Body of pancreas (tissue), 4 donors: ENCODE results near the gene ALCAM. TPM values are rescaled to one million over a fixed set of nuclear protein-coding genes. Genes with fewer than 3 reads are reported as not detected.
"Not testable (repeated sequence)": the region's sequence is repeated elsewhere in the genome, so short reads cannot be mapped to it uniquely, and the experiment has no call there.

Experiments
- ATAC-seq: fragments of 150-250 bp; one replicate; pipeline ENCODE4 v1.9.1; 2016
- DNase-seq, 4 donors: peaks; one replicate each; pipeline ENCODE4 v3.0.0-alpha.2; 2019
- H3K27ac ChIP-seq, 4 donors: fragments of 200-600 bp; sonication (generic); 1 replicate in 3 of 4; 2 replicates in 1 of 4; pipeline versions ENCODE4 v1.5.1 to v1.6.1; 2016 to 2019; ENCODE audit warnings: mild to moderate bottlenecking in 1 of 4, mixed read lengths in 1 of 4, moderate library complexity in 1 of 4
- H3K27me3 ChIP-seq, 2 donors: fragments of 200-600 bp; sonication (generic); one replicate each; pipeline ENCODE4 v1.6.0; 2016; ENCODE audit warnings: mild to moderate bottlenecking in 1 of 2
- H3K36me3 ChIP-seq, 2 donors: fragments of 200-600 bp; sonication (generic); replicated peaks in 1 of 2; 2 replicates each; pipeline ENCODE4 v1.5.1; 2016; ENCODE audit warnings: low read depth in 2 of 2; ENCODE audit not compliant: insufficient read depth in 1 of 2
- H3K4me1 ChIP-seq: fragments of 200-600 bp; sonication (generic); one replicate; pipeline ENCODE4 v1.6.0; 2016
- H3K4me3 ChIP-seq, 2 donors: fragments of 200-600 bp; sonication (generic); 1 replicate in 1 of 2; 2 replicates in 1 of 2; pipeline ENCODE4 v1.5.1; 2016 to 2019
- H3K9me3 ChIP-seq, 3 donors: fragments of 200-600 bp; sonication (generic); 1 replicate in 2 of 3; 2 replicates in 1 of 3; pipeline ENCODE4 v1.5.1; 2016
- POLR2A ChIP-seq, 3 donors: fragments of 450-650 bp; IDR thresholded peaks; one replicate each; pipeline ENCODE4 v1.6.1; 2016; ENCODE audit warnings: antibody characterized with exemption in 3 of 3, mild to moderate bottlenecking in 2 of 3
- WGBS, 2 donors: methylation state at CpG; one replicate each; pipeline ENCODE4 v1.1.5; 2017; 5-methylcytosine and 5-hydroxymethylcytosine counted together
- intact Hi-C: fragments of 100-400 bp; cut with DNase I; formaldehyde crosslinking; loops from one replicate; pipeline ENCODE4 v1.15.1; 2023
- total RNA-seq, 2 donors: library from RNA; depleted of rRNA; stranded (reverse); fragments of >200 nt; gene quantifications; one replicate each; pipeline ENCODE4 v1.1.0, GENCODE V29; 2016
- TF ChIP-seq, protein P1 (sequence below), 7 experiments: fragments of 450-650 bp in 4 of 7; fragments of 200-600 bp in 3 of 7; sonication (generic) in 3 of 7; IDR thresholded peaks; one replicate each; pipeline ENCODE4 v1.5.1; 2016 to 2019; ENCODE audit warnings: antibody characterized with exemption in 7 of 7

The ALCAM gene
- total RNA-seq, 2 donors from 2014 or later = 34.8 to 35.3 TPM

DNA sequence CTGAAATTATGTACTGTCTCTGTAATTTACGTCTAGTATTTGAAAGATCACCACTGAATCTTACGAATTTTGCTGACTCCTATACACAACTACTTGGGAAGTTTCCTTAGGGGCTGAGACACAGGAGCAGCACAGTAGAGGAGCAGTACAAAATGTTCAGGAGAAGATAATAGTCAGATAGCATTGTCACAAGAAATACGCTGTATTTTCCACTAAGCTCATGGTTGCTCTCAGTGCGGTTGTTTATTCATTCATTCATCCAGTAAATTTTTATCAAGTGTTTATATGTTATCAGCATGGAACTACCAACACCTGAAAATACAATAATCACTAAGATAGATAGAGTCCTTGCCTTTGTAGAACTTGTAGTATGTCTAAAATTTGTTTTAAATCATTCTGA lies 34.5 kb downstream of the ALCAM start:
- WGBS, 2 donors = 36 to 39% methylated on average over 4 of the region's 4 CpGs
- Histone ChIP-seq H3K27ac (peak overlapping the region in 3 of 4 donors; percentile 9 to 26 (median 25)), H3K4me1 (peaks cover 24% of the 10 kb centered on the region), H3K36me3 (no peaks in the 10 kb centered on the region), H3K9me3 (no peaks in the 10 kb centered on the region), H3K4me3 (no peak overlapping the region), H3K27me3 (no peaks in the 10 kb centered on the region)
- intact Hi-C loops = no loop called here
- ATAC-seq (peak; percentile 68), DNase-seq (no peak)
- no peak for TF ChIP-seq POLR2A (IDR thresholded peaks at IDR 0.05)
- TF ChIP-seq, protein P1, sequence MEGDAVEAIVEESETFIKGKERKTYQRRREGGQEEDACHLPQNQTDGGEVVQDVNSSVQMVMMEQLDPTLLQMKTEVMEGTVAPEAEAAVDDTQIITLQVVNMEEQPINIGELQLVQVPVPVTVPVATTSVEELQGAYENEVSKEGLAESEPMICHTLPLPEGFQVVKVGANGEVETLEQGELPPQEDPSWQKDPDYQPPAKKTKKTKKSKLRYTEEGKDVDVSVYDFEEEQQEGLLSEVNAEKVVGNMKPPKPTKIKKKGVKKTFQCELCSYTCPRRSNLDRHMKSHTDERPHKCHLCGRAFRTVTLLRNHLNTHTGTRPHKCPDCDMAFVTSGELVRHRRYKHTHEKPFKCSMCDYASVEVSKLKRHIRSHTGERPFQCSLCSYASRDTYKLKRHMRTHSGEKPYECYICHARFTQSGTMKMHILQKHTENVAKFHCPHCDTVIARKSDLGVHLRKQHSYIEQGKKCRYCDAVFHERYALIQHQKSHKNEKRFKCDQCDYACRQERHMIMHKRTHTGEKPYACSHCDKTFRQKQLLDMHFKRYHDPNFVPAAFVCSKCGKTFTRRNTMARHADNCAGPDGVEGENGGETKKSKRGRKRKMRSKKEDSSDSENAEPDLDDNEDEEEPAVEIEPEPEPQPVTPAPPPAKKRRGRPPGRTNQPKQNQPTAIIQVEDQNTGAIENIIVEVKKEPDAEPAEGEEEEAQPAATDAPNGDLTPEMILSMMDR (IDR thresholded peaks at IDR 0.05) = no peak

DNA sequence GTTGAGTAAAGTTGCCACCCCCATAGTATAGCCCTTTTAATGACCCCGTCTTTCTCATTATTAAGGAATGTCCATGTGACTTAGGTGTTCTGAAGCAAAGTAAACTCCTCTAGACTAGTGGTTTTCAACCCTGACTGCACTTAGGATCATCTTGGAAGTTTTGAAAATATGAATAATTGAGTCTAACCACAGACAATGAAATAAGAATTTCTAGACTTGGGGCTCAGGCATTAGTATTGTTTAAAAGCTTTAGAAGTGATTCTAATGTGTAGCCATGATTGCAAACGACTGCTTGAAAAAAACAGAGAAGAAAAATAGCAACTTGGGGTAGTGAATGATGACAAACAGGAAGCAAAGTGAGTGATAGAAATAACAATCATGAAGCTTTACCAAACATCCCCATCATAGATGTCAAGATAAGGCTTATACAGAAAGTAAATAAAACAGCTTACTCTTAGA lies 35.0 kb downstream of the ALCAM start:
- TF ChIP-seq, protein P1 (IDR thresholded peaks at IDR 0.05) = no peak
- TF ChIP-seq POLR2A (IDR thresholded peaks at IDR 0.05) = no peak
- ATAC-seq = peak; percentile 68
- no peak for DNase-seq
- peaks cover 24% of the 10 kb centered on the region for H3K4me1 ChIP-seq
- no peak overlapping the region for H3K4me3 ChIP-seq
- intact Hi-C loops = no loop called here
- no peak overlapping the region for H3K27ac ChIP-seq
- H3K36me3 ChIP-seq = no peaks in the 10 kb centered on the region
- H3K27me3 ChIP-seq = no peaks in the 10 kb centered on the region
- no peaks in the 10 kb centered on the region for H3K9me3 ChIP-seq
- WGBS, 2 donors = 41 to 47% methylated on average over 2 of the region's 2 CpGs

DNA sequence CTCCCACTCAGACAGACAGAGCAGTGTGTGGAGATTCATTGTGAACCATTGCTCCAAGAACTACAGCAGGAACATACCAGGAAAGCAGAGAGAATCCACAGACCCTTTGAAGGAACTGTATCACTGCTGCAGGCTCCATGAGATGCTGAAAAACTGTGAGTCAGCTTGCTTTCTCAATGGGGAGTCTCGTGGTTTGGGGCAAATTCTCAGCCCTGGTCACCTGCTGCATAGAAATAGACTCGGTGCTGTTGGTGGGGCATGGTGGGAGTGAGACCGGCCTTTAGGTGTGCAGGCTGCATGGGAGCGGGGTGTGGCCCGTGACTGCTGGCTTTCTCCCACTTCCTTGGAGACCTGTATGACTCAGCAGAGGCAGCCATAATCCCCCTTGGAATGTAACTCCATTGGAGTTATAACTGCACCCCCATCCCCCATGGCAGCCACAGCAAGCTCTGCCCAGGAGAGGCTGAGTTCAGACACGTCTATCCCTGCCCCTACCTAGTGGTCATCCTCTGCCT lies 35.6 kb downstream of the ALCAM start:
- WGBS, 2 donors = 94 to 97% methylated on average over 5 to 6 of the region's 6 CpGs
- DNase-seq (no peak), ATAC-seq (no peak)
- Histone ChIP-seq H3K9me3 (no peaks in the 10 kb centered on the region), H3K4me3 (no peak overlapping the region), H3K36me3 (no peaks in the 10 kb centered on the region), H3K27me3 (no peaks in the 10 kb centered on the region), H3K4me1 (peaks cover 24% of the 10 kb centered on the region), H3K27ac (no peak overlapping the region)
- TF ChIP-seq, protein P1 (IDR thresholded peaks at IDR 0.05) = no peak
- no peak for TF ChIP-seq POLR2A (IDR thresholded peaks at IDR 0.05)
- intact Hi-C loops = no loop called here

DNA sequence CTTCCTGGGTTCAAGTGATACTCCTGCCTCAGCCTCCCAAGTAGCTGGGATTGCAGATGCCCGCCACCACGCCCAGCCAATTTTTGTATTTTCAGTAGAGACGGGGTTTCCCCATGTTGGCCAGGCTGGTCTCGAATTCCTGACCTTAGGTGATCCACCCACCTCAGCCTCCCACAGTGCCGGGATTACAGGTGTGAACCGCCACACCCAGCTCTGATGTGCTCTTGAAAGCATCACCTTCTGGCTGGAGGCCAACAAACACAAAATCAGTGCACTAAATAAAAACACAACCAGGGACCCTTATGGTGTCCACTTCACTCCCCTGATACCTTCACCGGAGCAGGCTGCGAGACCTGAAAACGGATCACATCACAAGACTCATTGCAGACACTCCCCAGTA lies 36.3 kb downstream of the ALCAM start:
- DNase-seq, intact Hi-C loops, H3K9me3 ChIP-seq, H3K4me3 ChIP-seq, ATAC-seq, H3K27ac ChIP-seq, H3K36me3 ChIP-seq, H3K27me3 ChIP-seq: not testable (repeated sequence)
- peaks cover 24% of the 10 kb centered on the region for H3K4me1 ChIP-seq
- 86 to 94% methylated on average over 9 of the region's 9 CpGs for WGBS, 2 donors

DNA sequence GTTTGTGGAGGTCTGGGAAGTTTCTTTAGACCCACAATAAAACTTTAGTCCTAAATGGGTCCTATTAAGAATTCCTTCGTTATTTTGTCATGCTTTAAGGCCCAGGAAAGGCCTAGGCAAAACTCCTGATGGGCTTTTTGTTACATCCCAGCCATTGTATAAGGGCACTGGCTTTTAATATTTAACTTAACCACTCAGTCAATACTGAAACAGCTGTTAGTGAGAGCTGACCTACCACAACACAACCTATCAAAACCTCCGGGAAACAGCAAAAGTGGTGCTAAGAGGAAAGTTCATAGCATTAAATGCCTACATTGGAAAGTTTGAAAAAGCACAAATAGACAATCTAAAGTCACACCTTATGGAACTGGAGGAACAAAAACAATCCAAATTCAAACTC lies 39.6 kb downstream of the ALCAM start:
- DNase-seq (no peak), ATAC-seq (no peak)
- Histone ChIP-seq H3K27ac (no peak overlapping the region), H3K4me3 (no peak overlapping the region), H3K9me3 (no peaks in the 10 kb centered on the region), H3K36me3 (no peaks in the 10 kb centered on the region), H3K27me3 (no peaks in the 10 kb centered on the region), H3K4me1 (peaks cover 12% of the 10 kb centered on the region)
- no peak for TF ChIP-seq POLR2A (IDR thresholded peaks at IDR 0.05)
- TF ChIP-seq, protein P1 (IDR thresholded peaks at IDR 0.05) = no peak
- intact Hi-C loops = no loop called here
- 50 to 64% methylated on average over 2 of the region's 2 CpGs for WGBS, 2 donors
